IPS-20b (cell line): ENCODE measurements around the gene DLG5.

Source experiments
- H3K27ac ChIP-seq: one replicate; pipeline ENCODE4 v1.5.1; 2013; ENCODE audit warnings: low read length
- H3K27me3 ChIP-seq: 2 replicates; pipeline ENCODE4 v1.6.1; 2013; ENCODE audit warnings: mild to moderate bottlenecking, low read length, inconsistent platforms; ENCODE audit not compliant: insufficient read depth
- H3K36me3 ChIP-seq: 2 replicates; pipeline ENCODE4 v1.6.1; 2013; ENCODE audit warnings: low read depth, mild to moderate bottlenecking, inconsistent platforms, low read length, moderate library complexity; ENCODE audit not compliant: insufficient read depth
- H3K4me1 ChIP-seq: 2 replicates; pipeline ENCODE4 v1.6.1; 2013; ENCODE audit warnings: mild to moderate bottlenecking, control low read depth, inconsistent platforms, low read length, moderate library complexity; ENCODE audit not compliant: insufficient read depth
- H3K4me3 ChIP-seq: 2 replicates; pipeline ENCODE4 v1.5.1; 2013; ENCODE audit warnings: mild to moderate bottlenecking, low read length, inconsistent platforms
- H3K9ac ChIP-seq: 2 replicates; pipeline ENCODE4 v1.6.1; 2013; ENCODE audit warnings: low read depth, mild to moderate bottlenecking, inconsistent platforms, low read length, moderate library complexity
- H3K9me3 ChIP-seq: 2 replicates; pipeline ENCODE4 v1.6.1; 2013; ENCODE audit warnings: mild to moderate bottlenecking, low read depth, low read length, inconsistent platforms; ENCODE audit not compliant: insufficient read depth

Gene DLG5

DNA sequence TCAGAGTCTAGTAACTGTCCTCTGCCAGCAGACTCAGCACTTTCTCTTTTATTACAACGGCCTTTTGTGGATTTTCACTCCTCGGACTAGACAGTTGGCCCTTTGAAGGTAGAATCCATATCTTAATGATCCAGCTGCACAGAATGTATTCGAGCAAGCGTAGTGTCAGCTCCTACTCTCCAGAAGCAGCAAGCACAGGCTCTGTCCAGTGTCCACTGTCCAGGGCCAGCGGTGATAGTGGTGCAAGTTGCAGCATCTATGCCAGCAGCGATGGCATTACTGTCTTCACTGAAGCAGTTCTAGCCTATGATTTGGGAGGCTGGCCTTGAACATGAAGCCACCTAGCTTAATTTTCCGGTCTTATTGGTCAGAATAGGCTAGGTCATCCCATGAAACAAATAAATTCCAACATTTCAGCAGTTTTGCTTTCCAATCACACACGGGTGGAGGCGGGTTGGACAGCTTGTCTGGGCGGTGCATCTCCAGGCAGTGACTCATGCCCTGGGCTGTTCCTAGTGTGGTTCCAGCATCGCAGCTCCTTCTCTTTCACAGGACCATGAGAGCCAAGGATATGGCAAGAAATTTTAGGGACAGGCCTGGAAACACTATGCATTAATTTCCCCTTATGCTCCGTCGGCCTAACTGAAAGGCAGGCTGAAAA is 180.4 kb downstream of the DLG5 start:
- Histone ChIP-seq H3K4me1 (no peaks in the 10 kb centered on the region), H3K4me3 (no peak overlapping the region), H3K27me3 (no peaks in the 10 kb centered on the region), H3K36me3 (no peaks in the 10 kb centered on the region), H3K27ac (no peak overlapping the region), H3K9me3 (no peaks in the 10 kb centered on the region), H3K9ac (no peak overlapping the region)

GRCh38 chr10:77744245-77744644 is 182.3 kb downstream of the DLG5 start:
- peaks cover 14% of the 10 kb centered on the region; the same call in 1 of the 2 replicates for H3K9me3 ChIP-seq
- H3K36me3 ChIP-seq: no peaks in the 10 kb centered on the region
- H3K4me3 ChIP-seq: no peak overlapping the region
- no peaks in the 10 kb centered on the region for H3K4me1 ChIP-seq
- H3K9ac ChIP-seq: no peak overlapping the region
- H3K27ac ChIP-seq: no peak overlapping the region
- no peaks in the 10 kb centered on the region for H3K27me3 ChIP-seq

- H3K36me3 ChIP-seq: no peaks in the 10 kb centered on the region
- no peaks in the 10 kb centered on the region for H3K27me3 ChIP-seq
- H3K4me1 ChIP-seq: no peaks in the 10 kb centered on the region
- no peak overlapping the region for H3K27ac ChIP-seq
- H3K9ac ChIP-seq: no peak overlapping the region
- no peak overlapping the region for H3K4me3 ChIP-seq
- peaks cover 19% of the 10 kb centered on the region for H3K9me3 ChIP-seq
Observed at GRCh38 chr10:77742172-77742571, 184.4 kb downstream of the DLG5 start.

DNA sequence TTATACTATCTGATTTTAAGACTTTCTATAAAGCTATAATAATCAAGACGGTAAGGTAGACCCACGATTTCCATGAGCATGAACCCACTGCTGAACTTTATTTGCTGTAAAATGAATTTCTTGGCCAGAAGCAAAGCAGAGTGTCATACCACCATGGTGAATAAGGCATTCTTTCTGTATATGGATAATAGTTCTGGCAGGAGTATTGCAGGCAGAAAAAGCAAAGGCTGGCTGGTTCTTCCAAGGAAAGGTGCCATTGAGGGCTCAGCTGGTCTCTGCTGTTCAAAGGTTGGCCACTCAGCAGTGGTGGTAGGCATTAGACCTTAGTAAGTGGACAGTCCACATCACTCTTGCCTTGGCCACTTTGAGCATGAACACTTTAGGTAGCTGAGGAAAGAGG is 184.8 kb downstream of the DLG5 start:
- Histone ChIP-seq H3K4me1 (no peaks in the 10 kb centered on the region), H3K27ac (no peak overlapping the region), H3K4me3 (no peak overlapping the region), H3K27me3 (no peaks in the 10 kb centered on the region), H3K36me3 (no peaks in the 10 kb centered on the region), H3K9ac (no peak overlapping the region), H3K9me3 (peaks cover 23% of the 10 kb centered on the region)
